HG03159 (cell line): ENCODE data around the gene BCKDK.
A peak's percentile ranks its signal among the peaks of the same experiment; 100 is the strongest.
"Not testable (repeated sequence)": the region's sequence is repeated elsewhere in the genome, so short reads cannot be mapped to it uniquely, and the experiment has no call there.

Experiments
- ATAC-seq: cut with Tn5 transposase; IDR thresholded peaks from one replicate; pipeline ENCODE4 v1.9.1; 2021; ENCODE audit warnings: mild to moderate bottlenecking, moderate library complexity; ENCODE audit not compliant: unreplicated experiment

Gene BCKDK

GRCh38 chr16:31138621-31139578 is 30.7 kb downstream of the BCKDK start:
- ATAC-seq, result no peak

DNA sequence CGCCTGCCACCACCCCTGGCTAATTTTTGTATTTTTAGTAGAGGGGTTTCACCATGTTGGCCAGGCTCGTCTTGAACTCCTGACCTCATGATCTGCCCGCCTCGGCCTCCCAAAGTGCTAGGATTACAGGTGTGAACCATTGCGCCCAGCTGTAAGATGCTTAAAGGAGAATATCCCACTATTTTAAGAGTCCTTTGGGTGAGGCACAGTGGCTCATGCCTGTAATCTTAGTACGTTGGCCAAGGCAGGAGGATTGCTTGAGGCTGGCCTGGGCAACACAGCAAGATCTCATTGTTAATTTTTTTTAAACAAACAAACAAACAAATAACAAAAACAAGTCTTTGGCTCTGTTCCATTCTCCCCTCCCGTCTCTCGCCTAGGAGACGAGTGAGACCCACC is 32.9 kb downstream of the BCKDK start:
- ATAC-seq, result not testable (repeated sequence)

DNA sequence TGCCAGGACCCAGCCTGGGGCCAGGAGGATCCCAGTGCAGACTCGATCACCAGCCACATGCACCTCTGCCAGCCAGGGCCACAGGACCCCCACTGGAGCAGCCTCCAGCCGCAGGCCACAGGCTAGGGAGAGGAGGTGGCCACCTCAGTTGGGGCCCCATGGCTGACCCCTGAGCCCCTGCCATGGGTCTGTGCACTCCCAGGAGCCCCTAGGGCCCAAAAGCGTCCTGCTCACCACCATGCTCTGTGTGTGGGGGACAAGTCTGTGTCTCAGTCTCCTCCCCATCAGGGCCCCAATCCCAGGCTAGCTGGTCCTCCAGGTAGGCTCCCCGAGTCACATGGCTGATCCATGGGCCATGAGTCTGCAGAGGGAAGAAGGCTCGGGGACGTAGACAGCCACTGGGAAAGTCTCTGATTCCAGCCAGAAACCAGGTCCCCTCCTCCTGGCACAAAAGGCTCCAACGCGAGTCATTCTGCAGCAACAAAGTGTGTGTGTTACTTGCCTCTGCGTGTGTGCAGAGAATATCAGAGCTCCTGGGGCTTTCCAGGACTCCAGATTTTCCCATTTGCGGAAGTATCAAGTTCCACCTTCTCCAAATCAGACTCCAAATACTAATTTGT is 33.4 kb downstream of the BCKDK start:
- ATAC-seq, result no peak

GRCh38 chr16:31142109-31143010 is 34.2 kb downstream of the BCKDK start:
- ATAC-seq, result peak; percentile 87

GRCh38 chr16:31143011-31143693 is 35.0 kb downstream of the BCKDK start:
- no peak for ATAC-seq

GRCh38 chr16:31143694-31144148 is 35.5 kb downstream of the BCKDK start:
- ATAC-seq, result no peak

- ATAC-seq, result not testable (repeated sequence)
These were observed 36.2 kb downstream of the BCKDK start for GRCh38 chr16:31144418-31144817.

- ATAC-seq, result no peak
These were observed 37.3 kb downstream of the BCKDK start for GRCh38 chr16:31145398-31145990.

DNA sequence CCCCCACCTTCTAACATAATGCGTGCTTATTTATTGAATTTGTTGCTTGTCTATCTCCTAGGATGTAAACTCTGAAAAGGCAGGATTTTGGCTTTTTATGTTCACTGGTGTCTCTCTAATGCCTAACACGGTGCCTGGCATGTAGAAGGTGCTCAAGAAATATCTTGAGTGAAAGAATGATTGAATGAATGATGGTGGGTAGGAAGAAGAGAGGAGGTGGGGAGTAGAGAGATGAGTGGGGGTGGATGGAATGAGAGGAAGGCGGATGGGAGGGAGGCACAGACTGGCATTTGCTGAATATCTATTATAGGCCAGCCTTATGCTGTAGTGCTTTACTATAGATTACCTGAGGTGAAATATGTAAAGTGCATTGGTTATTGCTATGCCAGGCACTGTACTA is 39.4 kb downstream of the BCKDK start:
- no peak for ATAC-seq

GRCh38 chr16:31148281-31148728 is 40.1 kb downstream of the BCKDK start:
- ATAC-seq, result no peak

DNA sequence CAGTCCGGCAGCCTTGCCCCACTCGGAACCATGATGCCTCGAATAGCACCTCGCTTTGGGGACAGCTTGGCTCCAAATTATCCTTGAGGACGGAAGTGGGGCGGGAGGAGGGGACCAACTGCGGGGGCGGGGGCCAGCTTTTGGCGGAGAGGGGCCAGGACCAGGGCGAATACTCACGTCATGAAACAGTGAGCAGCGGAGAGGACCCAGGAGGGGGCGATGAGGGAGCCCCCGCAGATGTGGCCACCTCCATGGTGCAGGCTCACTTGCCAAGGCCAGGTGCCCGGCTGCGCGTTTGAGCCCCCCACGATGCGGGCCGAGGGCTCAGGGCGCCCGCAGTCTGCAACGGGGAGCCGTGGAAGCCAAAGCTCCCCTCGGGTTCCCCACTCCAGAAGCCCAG is 40.7 kb downstream of the BCKDK start:
- no peak for ATAC-seq

- ATAC-seq, result no peak
These were observed 41.1 kb downstream of the BCKDK start for GRCh38 chr16:31149332-31149731.

DNA sequence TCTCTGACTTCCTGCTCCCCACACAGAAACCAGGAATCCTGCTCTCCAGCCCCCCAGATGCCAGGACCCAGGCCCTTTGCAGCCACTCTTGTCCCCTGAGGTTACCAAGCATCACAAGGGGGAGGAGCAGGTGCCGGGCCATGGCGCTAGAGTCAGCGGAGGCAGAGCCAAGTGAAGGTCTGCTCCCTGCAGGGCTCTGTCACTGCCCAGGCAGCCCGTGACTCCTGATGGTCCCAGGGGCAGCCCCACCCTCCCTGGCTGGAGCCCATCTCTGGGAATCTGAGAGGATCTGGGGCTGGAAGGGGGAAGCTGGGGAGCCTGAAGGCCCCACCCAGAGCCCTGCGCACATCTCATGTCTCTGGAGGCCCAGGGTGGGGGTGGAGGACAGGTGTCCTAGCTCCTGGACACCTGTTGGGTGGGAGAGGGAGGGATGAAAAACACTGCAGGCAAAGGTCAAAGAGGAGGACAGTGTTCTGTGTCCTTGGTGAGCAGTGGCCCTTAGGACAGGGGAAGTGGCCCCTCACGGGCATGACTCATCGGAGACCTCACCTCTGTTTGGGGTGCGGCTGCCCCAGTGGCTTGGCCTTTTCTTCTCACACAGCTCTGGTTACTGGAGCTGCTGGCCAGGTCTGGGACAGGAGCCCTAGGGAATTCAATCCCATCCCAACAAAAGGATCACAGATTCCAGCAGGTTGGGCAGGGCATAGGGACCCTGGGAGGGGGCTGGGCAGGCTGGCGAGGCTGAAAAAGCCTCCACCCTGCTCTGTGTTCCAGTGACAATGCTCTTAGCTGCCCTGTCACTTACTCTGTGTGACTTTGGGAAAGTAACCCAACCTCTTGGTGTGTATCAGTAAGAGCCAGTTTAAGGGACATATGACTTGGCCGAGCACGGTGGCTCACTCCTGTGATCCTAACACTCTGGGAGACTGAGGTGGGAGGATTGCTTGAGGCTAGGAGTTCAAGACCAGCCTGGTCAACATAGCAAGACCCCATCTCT is 42.0 kb downstream of the BCKDK start, which contains the start of gene PRSS36:
TSS of gene PRSS36 (minus strand) at position 173 of the 997 bp plus-strand sequence. CDS start at position 142, 31 bp downstream.
- no peak for ATAC-seq

- not testable (repeated sequence) for ATAC-seq
These were observed 42.8 kb downstream of the BCKDK start for GRCh38 chr16:31150976-31151375.

DNA sequence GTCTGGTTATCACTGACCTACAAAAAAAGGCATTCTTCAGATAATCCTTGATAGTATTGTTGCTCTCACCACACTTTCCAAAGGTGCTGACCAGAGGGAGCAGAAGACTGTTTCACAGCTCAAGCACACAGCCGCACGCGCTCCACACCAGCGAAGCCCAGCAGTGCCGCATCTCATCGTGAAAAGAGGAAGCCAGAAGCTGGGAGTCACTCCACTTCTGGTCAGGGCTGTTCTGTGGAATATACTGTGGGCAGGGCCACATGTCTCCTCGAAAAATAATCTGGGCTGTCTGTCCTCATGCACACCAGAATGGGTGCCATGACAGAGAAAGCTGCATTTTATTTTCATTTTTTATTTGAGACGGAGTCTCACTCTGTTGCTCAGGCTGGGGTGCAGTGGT is 49.0 kb downstream of the BCKDK start:
- no peak for ATAC-seq
